H1 (cell line): Measurements from ENCODE around the gene LYAR. TPM values are rescaled to one million over a fixed set of nuclear protein-coding genes. Genes with fewer than 3 reads are reported as not detected.

Source experiments
- CTCF ChIA-PET: fragments of 300-600 bp; sonication (Branson Sonifier 250); formaldehyde crosslinking; loops from one replicate; lab custom pipeline; 2021; ENCODE audit not compliant: partially characterized antibody; lab: Charles Lee
- POLR2A ChIA-PET: fragments of 300-600 bp; sonication (Branson Sonifier 250); formaldehyde crosslinking; loops from one replicate; lab custom pipeline; 2021; ENCODE audit warnings: inconsistent platforms; ENCODE audit not compliant: partially characterized antibody; lab: Charles Lee
- DNase-seq, 2 experiments: peaks; one replicate each; pipeline versions ENCODE4 v3.0.0 to v3.0.0-alpha.2; 2010 to 2022; ENCODE audit warnings: low spot score in 2 of 2, low read depth in 1 of 2, mixed read lengths in 1 of 2
- FAIRE-seq: peaks from 2 replicates; lab custom pipeline; 2011; peaks lifted over from hg19 to GRCh38; lab: Jason Lieb, UNC
- H2AFZ ChIP-seq: 2 replicates; pipeline ENCODE4 v1.8.1; 2012; ENCODE audit warnings: low read length, inconsistent platforms
- H2AK5ac ChIP-seq: 2 replicates; pipeline ENCODE4 v1.6.1; 2013; ENCODE audit warnings: low read depth, low read length
- H2BK120ac ChIP-seq: replicated peaks from 2 replicates; pipeline ENCODE3; 2013; ENCODE audit warnings: low read depth, low read length, inconsistent platforms
- H2BK12ac ChIP-seq: 2 replicates; pipeline ENCODE4 v1.6.1; 2013; ENCODE audit warnings: low read depth, low read length
- H2BK15ac ChIP-seq: 2 replicates; pipeline ENCODE4 v1.6.1; 2013; ENCODE audit warnings: low read length
- H2BK20ac ChIP-seq: 2 replicates; pipeline ENCODE4 v1.6.1; 2013; ENCODE audit warnings: low read length
- H2BK5ac ChIP-seq: 2 replicates; pipeline ENCODE4 v1.6.1; 2013; ENCODE audit warnings: low read depth, low read length
- H3K14ac ChIP-seq: 2 replicates; pipeline ENCODE4 v1.6.1; 2013; ENCODE audit warnings: inconsistent platforms; ENCODE audit not compliant: insufficient read length
- H3K18ac ChIP-seq: 2 replicates; pipeline ENCODE4 v1.6.1; 2013; ENCODE audit warnings: low read length; ENCODE audit errors: extremely low read depth
- H3K23ac ChIP-seq: 2 replicates; pipeline ENCODE4 v1.6.1; 2013; ENCODE audit warnings: inconsistent platforms; ENCODE audit not compliant: insufficient read length
- H3K23me2 ChIP-seq: 2 replicates; pipeline ENCODE4 v1.6.1; 2013; ENCODE audit warnings: low read depth, low read length
- H3K27ac ChIP-seq: 2 replicates; pipeline ENCODE4 v1.6.1; 2011; ENCODE audit warnings: low read depth, low read length, inconsistent platforms
- H3K27me3 ChIP-seq, 4 experiments: replicated peaks in 1 of 4; 1 replicate in 1 of 4; 2 replicates in 3 of 4; pipeline versions ENCODE4 v1.6.1 to v1.8.1; 2011 to 2013; ENCODE audit warnings: low read length in 3 of 4, mild to moderate bottlenecking in 3 of 4, inconsistent platforms in 2 of 4, mixed read lengths in 2 of 4, moderate library complexity in 1 of 4; ENCODE audit not compliant: control insufficient read depth in 3 of 4, insufficient read depth in 3 of 4; ENCODE audit errors: extremely low read depth in 1 of 4
- H3K36me3 ChIP-seq, 4 experiments: 2 replicates each; pipeline versions ENCODE4 v1.6.1 to v1.8.1; 2011 to 2013; ENCODE audit warnings: mild to moderate bottlenecking in 4 of 4, low read length in 3 of 4, moderate library complexity in 2 of 4, control low read depth in 1 of 4, inconsistent platforms in 1 of 4; ENCODE audit not compliant: insufficient read depth in 4 of 4, control insufficient read depth in 2 of 4
- H3K4ac ChIP-seq: replicated peaks from 2 replicates; pipeline ENCODE3; 2013; ENCODE audit warnings: low read length, low read depth, mixed read lengths, inconsistent platforms; ENCODE audit not compliant: insufficient read length
- H3K4me1 ChIP-seq, 4 experiments: replicated peaks in 1 of 4; 1 replicate in 1 of 4; 2 replicates in 3 of 4; pipeline versions ENCODE4 v1.6.1 to v1.8.1; 2011 to 2013; ENCODE audit warnings: low read length in 3 of 4, inconsistent platforms in 2 of 4, mixed read lengths in 1 of 4; ENCODE audit not compliant: insufficient read depth in 4 of 4, control insufficient read depth in 3 of 4
- H3K4me2 ChIP-seq, 2 experiments: 2 replicates each; pipeline versions ENCODE4 v1.6.1 to v1.8.1; 2011 to 2013; ENCODE audit warnings: low read depth in 2 of 2, low read length in 2 of 2, control low read depth in 1 of 2, inconsistent platforms in 1 of 2, mild to moderate bottlenecking in 1 of 2; ENCODE audit not compliant: insufficient read depth in 1 of 2
- H3K4me3 ChIP-seq, 4 experiments: fragments of 200-600, 300-600 bp in 1 of 4; sonication (generic), shearing (Covaris generic), sonication (Bioruptor Twin) in 1 of 4; 2 replicates each; pipeline versions ENCODE4 v1.5.1 to v1.8.1; 2011 to 2016; ENCODE audit warnings: low read length in 4 of 4, low read depth in 3 of 4, control low read depth in 2 of 4, inconsistent platforms in 2 of 4, mild to moderate bottlenecking in 2 of 4, mixed read lengths in 1 of 4, moderate library complexity in 1 of 4; ENCODE audit not compliant: insufficient read depth in 2 of 4; ENCODE audit errors: extremely low read depth in 1 of 4
- H3K56ac ChIP-seq: replicated peaks from 2 replicates; pipeline ENCODE3; 2013; ENCODE audit warnings: low read depth, mild to moderate bottlenecking, mixed read lengths, low read length, inconsistent platforms; ENCODE audit not compliant: insufficient read length
- H3K79me1 ChIP-seq: 2 replicates; pipeline ENCODE4 v1.6.1; 2013; ENCODE audit warnings: low read depth, low read length, control low read depth
- H3K79me2 ChIP-seq, 2 experiments: 2 replicates each; pipeline versions ENCODE4 v1.6.1 to v1.8.1; 2012 to 2013; ENCODE audit warnings: low read length in 2 of 2, mild to moderate bottlenecking in 2 of 2, inconsistent platforms in 1 of 2; ENCODE audit not compliant: insufficient read depth in 2 of 2, control insufficient read depth in 1 of 2
- H3K9ac ChIP-seq, 4 experiments: replicated peaks in 1 of 4; 1 replicate in 1 of 4; 2 replicates in 3 of 4; pipeline versions ENCODE4 v1.6.1 to v1.8.1; 2011 to 2013; ENCODE audit warnings: low read depth in 3 of 4, low read length in 3 of 4, control low read depth in 2 of 4, mild to moderate bottlenecking in 2 of 4, moderate library complexity in 2 of 4, inconsistent platforms in 1 of 4; ENCODE audit errors: extremely low read depth in 1 of 4
- H3K9me3 ChIP-seq, 2 experiments: 2 replicates each; pipeline versions ENCODE4 v1.6.1 to v1.8.1; 2012 to 2013; ENCODE audit warnings: mild to moderate bottlenecking in 2 of 2, moderate library complexity in 2 of 2, control low read depth in 1 of 2, inconsistent platforms in 1 of 2, low read depth in 1 of 2, low read length in 1 of 2, mixed read lengths in 1 of 2; ENCODE audit not compliant: insufficient read depth in 2 of 2
- H4K20me1 ChIP-seq, 2 experiments: replicated peaks in 1 of 2; 2 replicates each; pipeline versions ENCODE3 to v1.8.1; 2011 to 2013; ENCODE audit warnings: inconsistent platforms in 2 of 2, low read length in 2 of 2, mild to moderate bottlenecking in 1 of 2; ENCODE audit not compliant: insufficient read depth in 2 of 2, control insufficient read depth in 1 of 2
- H4K5ac ChIP-seq: 2 replicates; pipeline ENCODE4 v1.6.1; 2013; ENCODE audit warnings: low read length, low read depth, mixed read lengths, inconsistent platforms; ENCODE audit not compliant: insufficient read length
- H4K8ac ChIP-seq: 2 replicates; pipeline ENCODE4 v1.8.0; 2013; ENCODE audit warnings: mild to moderate bottlenecking, moderate library complexity, low read length, inconsistent platforms; ENCODE audit not compliant: insufficient read depth; ENCODE audit errors: extremely low read depth
- H4K91ac ChIP-seq: replicated peaks from 2 replicates; pipeline ENCODE3; 2013; ENCODE audit warnings: low read length, mixed read lengths, inconsistent platforms; ENCODE audit not compliant: insufficient read length
- CEBPB ChIP-seq: IDR thresholded peaks from 2 replicates; pipeline ENCODE4 v1.6.1; 2012; ENCODE audit warnings: low read depth, low read length
- RAD21 ChIP-seq, 2 experiments: IDR thresholded peaks in 1 of 2; conservative IDR thresholded peaks in 1 of 2; 2 replicates each; pipeline ENCODE4 v1.6.1; 2011; ENCODE audit warnings: low read depth in 2 of 2, low read length in 2 of 2, improper control_type of control experiment in 1 of 2, inconsistent platforms in 1 of 2, mild to moderate bottlenecking in 1 of 2, moderate library complexity in 1 of 2
- SP2 ChIP-seq: IDR thresholded peaks from 2 replicates; pipeline ENCODE4 v1.6.1; 2012; ENCODE audit warnings: mild to moderate bottlenecking, low read length, inconsistent platforms
- WGBS, 2 experiments: shearing (Covaris generic) in 1 of 2; methylation state at CpG; one replicate each; pipeline versions ENCODE4 v1.1.6 to v1.1.7; 2013 to 2015; ENCODE audit warnings: low lambda C conversion rate in 2 of 2, mixed read lengths in 2 of 2, inconsistent platforms in 1 of 2, low coverage in 1 of 2, missing lambda C conversion rate in 1 of 2; ENCODE audit not compliant: insufficient replicate concordance in 2 of 2, insufficient coverage in 1 of 2, insufficient read length in 1 of 2; ENCODE audit errors: extremely low coverage in 1 of 2, missing lambda C conversion rate in 1 of 2; 5-methylcytosine and 5-hydroxymethylcytosine counted together
- polyA plus RNA-seq, 7 experiments: library from polyadenylated mRNA; depleted of rRNA in 3 of 7; stranded (reverse) in 5 of 7; unstranded in 2 of 7; fragments of >200 nt in 5 of 7; fragments of 200-250 nt in 2 of 7; gene quantifications; 1 replicate in 5 of 7; 2 replicates in 1 of 7; 4 replicates in 1 of 7; pipeline versions ENCODE4 v1.2.1 to v1.2.3, GENCODE V29; 2011 to 2013; ENCODE audit warnings: missing spikeins in 2 of 7, mixed read lengths in 2 of 7
- total RNA-seq: library from RNA; stranded (reverse); fragmentation: NEBNext Ultra II Directional; extraction: Animal tissue kit (Norgen Biotek cat#: 25700); gene quantifications from 2 replicates; pipeline ENCODE4 v1.2.1, GENCODE V29; 2021
- TF ChIP-seq, protein P1 (sequence below), 3 experiments: IDR thresholded peaks; 1 replicate in 2 of 3; 2 replicates in 1 of 3; pipeline versions ENCODE4 v1.5.1 to v1.6.1; 2011; ENCODE audit warnings: low read length in 3 of 3, mild to moderate bottlenecking in 3 of 3, inconsistent platforms in 2 of 3, low read depth in 1 of 3, moderate library complexity in 1 of 3; ENCODE audit not compliant: insufficient read depth in 1 of 3; ENCODE audit errors: control extremely low read depth in 1 of 3

LYAR gene
- total and polyA plus RNA-seq, 2 of the 8 experiments (the other 6 are each of a cell fraction or from before 2014, with no cell fraction given): 6.5 to 46.9 TPM

DNA sequence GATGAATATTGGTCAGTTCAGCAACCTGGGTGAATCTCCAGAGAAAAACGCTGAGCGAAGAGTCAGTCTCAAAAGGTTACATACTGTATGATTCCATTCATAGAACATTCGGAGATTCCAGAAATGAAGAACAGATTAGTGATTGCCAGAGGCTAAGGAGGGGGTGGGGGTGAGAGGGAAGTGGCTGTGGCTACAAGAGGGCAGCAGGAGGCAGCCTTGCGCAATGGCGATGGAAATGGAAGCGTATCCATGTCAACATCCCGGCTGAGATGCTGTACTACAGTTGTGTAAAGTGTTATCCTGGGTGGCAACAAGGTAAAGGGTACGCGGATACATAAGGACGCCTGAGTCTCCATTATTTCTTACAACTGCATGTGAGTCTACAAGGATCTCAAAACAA, 18.0 kb downstream of the LYAR start:
- Histone ChIP-seq H3K27ac (no peak overlapping the region), H3K56ac (no peak overlapping the region), H2AK5ac (no peak overlapping the region), H3K4me2 (no peak overlapping the region), H3K23me2 (no peaks in the 10 kb centered on the region), H4K91ac (no peak overlapping the region), H3K18ac (no peak overlapping the region), H4K20me1 (peaks cover 2 to 5% of the 10 kb centered on the region in 2 experiments), H3K4me3 (no peak overlapping the region), H2BK5ac (no peak overlapping the region), H3K4ac (no peak overlapping the region), H3K23ac (no peak overlapping the region), H3K79me2 (no peaks in the 10 kb centered on the region), H3K4me1 (no peaks in the 10 kb centered on the region), H2BK12ac (no peak overlapping the region), H3K79me1 (no peaks in the 10 kb centered on the region), H3K27me3 (peaks cover 0 to 2% (median 0%) of the 10 kb centered on the region in 4 experiments; a peak in 1 of 7 replicates), H3K9ac (no peak overlapping the region), H2AFZ (no peak overlapping the region), H4K5ac (no peak overlapping the region), H2BK20ac (no peak overlapping the region), H3K9me3 (no peaks in the 10 kb centered on the region), H4K8ac (no peak overlapping the region), H2BK15ac (no peak overlapping the region), H2BK120ac (no peak overlapping the region), H3K36me3 (peaks cover 12 to 69% (median 40%) of the 10 kb centered on the region in 4 experiments; a peak in 7 of 8 replicates), H3K14ac (no peak overlapping the region)
- CTCF ChIA-PET: interaction anchor here (1.3 to 2.4 kb wide), 2 partner anchors 27 to 63 kb away, joined by 3 to 12 read pairs; no protein-coding TSS in a partner anchor
- POLR2A ChIA-PET: interaction anchor here (0.7 kb wide), 1 partner anchor 13 kb away, joined by 3 read pairs; no protein-coding TSS in a partner anchor
- 91% methylated on average over 10 of the region's 10 CpGs; no CpG with 5 or more reads in 1 of the 2 experiments for WGBS, 2 experiments
- no peak for DNase-seq
- TF ChIP-seq, protein P1, sequence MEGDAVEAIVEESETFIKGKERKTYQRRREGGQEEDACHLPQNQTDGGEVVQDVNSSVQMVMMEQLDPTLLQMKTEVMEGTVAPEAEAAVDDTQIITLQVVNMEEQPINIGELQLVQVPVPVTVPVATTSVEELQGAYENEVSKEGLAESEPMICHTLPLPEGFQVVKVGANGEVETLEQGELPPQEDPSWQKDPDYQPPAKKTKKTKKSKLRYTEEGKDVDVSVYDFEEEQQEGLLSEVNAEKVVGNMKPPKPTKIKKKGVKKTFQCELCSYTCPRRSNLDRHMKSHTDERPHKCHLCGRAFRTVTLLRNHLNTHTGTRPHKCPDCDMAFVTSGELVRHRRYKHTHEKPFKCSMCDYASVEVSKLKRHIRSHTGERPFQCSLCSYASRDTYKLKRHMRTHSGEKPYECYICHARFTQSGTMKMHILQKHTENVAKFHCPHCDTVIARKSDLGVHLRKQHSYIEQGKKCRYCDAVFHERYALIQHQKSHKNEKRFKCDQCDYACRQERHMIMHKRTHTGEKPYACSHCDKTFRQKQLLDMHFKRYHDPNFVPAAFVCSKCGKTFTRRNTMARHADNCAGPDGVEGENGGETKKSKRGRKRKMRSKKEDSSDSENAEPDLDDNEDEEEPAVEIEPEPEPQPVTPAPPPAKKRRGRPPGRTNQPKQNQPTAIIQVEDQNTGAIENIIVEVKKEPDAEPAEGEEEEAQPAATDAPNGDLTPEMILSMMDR (IDR thresholded peaks at IDR 0.05; ENCODE audit: control extremely low read depth in 1 of 3, insufficient read depth in 1 of 3, low read depth in 1 of 3, low read length in 3 of 3): peak; percentile 14 to 55 (median 55); a peak in 3 of 4 replicates
- TF ChIP-seq SP2 (no peak), CEBPB (peak; percentile 89), RAD21 (IDR thresholded peaks at IDR 0.05 in 1 of 2, conservative IDR thresholded peaks at IDR 0.05 in 1 of 2; ENCODE audit: low read depth in 2 of 2, low read length in 2 of 2) (peak; percentile 37)
- no peak for FAIRE-seq
